HEK293 (cell line): ENCODE measurements around the gene OPA3.
A peak's percentile ranks its signal among the peaks of the same experiment; 100 is the strongest.

Experiments used
- BCL11B ChIP-seq: fragments of 450-650 bp; formaldehyde crosslinking; IDR thresholded peaks from 2 replicates; pipeline ENCODE4 v1.5.1; 2016; ENCODE audit warnings: low read depth, missing biosample characterization, missing genetic modification characterization
- HOXC10 ChIP-seq: sonication (generic); formaldehyde crosslinking; IDR thresholded peaks from 2 replicates; pipeline ENCODE4 v1.8.1; 2023; ENCODE audit warnings: mild to moderate bottlenecking, missing genetic modification reagents
- KLF7 ChIP-seq: fragments of 450-650 bp; formaldehyde crosslinking; IDR thresholded peaks from 2 replicates; pipeline ENCODE4 v1.5.1; 2016; ENCODE audit warnings: missing biosample characterization, missing genetic modification characterization, borderline replicate concordance
- MZF1 ChIP-seq: fragments of 450-650 bp; formaldehyde crosslinking; IDR thresholded peaks from 2 replicates; pipeline ENCODE4 v1.5.1; 2017; ENCODE audit warnings: missing biosample characterization, missing genetic modification characterization, borderline replicate concordance
- OSR2 ChIP-seq: fragments of 450-650 bp; formaldehyde crosslinking; IDR thresholded peaks from 2 replicates; pipeline ENCODE4 v1.5.1; 2016; ENCODE audit warnings: missing biosample characterization, missing genetic modification characterization
- SP7 ChIP-seq: fragments of 450-650 bp; formaldehyde crosslinking; IDR thresholded peaks from 2 replicates; pipeline ENCODE4 v1.5.1; 2016; ENCODE audit warnings: missing biosample characterization, missing genetic modification characterization
- ZBTB1 ChIP-seq: fragments of 450-650 bp; formaldehyde crosslinking; IDR thresholded peaks from 2 replicates; pipeline ENCODE4 v1.5.1; 2016; ENCODE audit warnings: missing biosample characterization, missing genetic modification characterization
- ZBTB48 ChIP-seq: fragments of 450-650 bp; formaldehyde crosslinking; IDR thresholded peaks from 2 replicates; pipeline ENCODE4 v1.5.1; 2016; ENCODE audit warnings: missing biosample characterization, missing genetic modification characterization
- ZFP69B ChIP-seq: fragments of 450-650 bp; formaldehyde crosslinking; IDR thresholded peaks from 2 replicates; pipeline ENCODE4 v1.5.1; 2016; ENCODE audit warnings: missing biosample characterization, missing genetic modification characterization
- ZNF169 ChIP-seq: fragments of 450-650 bp; formaldehyde crosslinking; IDR thresholded peaks from 2 replicates; pipeline ENCODE4 v1.5.1; 2016; ENCODE audit warnings: missing biosample characterization, missing genetic modification characterization
- ZNF2 ChIP-seq: fragments of 450-650 bp; formaldehyde crosslinking; IDR thresholded peaks from 2 replicates; pipeline ENCODE4 v1.5.1; 2016; ENCODE audit warnings: missing biosample characterization, missing genetic modification characterization
- ZNF274 ChIP-seq, 2 experiments: fragments of 200-500 bp in 1 of 2; fragments of 450-650 bp in 1 of 2; sonication (Bioruptor generic) in 1 of 2; formaldehyde crosslinking in 1 of 2; IDR thresholded peaks; 2 replicates each; pipeline versions ENCODE4 v1.5.1 to v1.6.1; 2014 to 2016; ENCODE audit warnings: borderline replicate concordance in 1 of 2, inconsistent platforms in 1 of 2, low read length in 1 of 2, missing biosample characterization in 1 of 2, missing genetic modification characterization in 1 of 2
- ZNF280C ChIP-seq: fragments of 450-650 bp; formaldehyde crosslinking; IDR thresholded peaks from 2 replicates; pipeline ENCODE4 v1.5.1; 2016; ENCODE audit warnings: missing biosample characterization, missing genetic modification characterization
- ZNF350 ChIP-seq: fragments of 450-650 bp; formaldehyde crosslinking; IDR thresholded peaks from 2 replicates; pipeline ENCODE4 v1.5.0; 2017; ENCODE audit warnings: missing biosample characterization, mild to moderate bottlenecking, missing genetic modification characterization
- ZNF391 ChIP-seq: fragments of 450-650 bp; formaldehyde crosslinking; IDR thresholded peaks from 2 replicates; pipeline ENCODE4 v1.5.1; 2016; ENCODE audit warnings: low read depth, missing biosample characterization, missing genetic modification characterization, borderline replicate concordance
- ZNF404 ChIP-seq: fragments of 450-650 bp; formaldehyde crosslinking; IDR thresholded peaks from 2 replicates; pipeline ENCODE4 v1.5.1; 2017; ENCODE audit warnings: missing biosample characterization, missing genetic modification characterization
- ZNF48 ChIP-seq: fragments of 450-650 bp; formaldehyde crosslinking; IDR thresholded peaks from 2 replicates; pipeline ENCODE4 v1.5.1; 2016; ENCODE audit warnings: missing biosample characterization, missing genetic modification characterization
- ZNF571 ChIP-seq: fragments of 450-650 bp; formaldehyde crosslinking; IDR thresholded peaks from 2 replicates; pipeline ENCODE4 v1.5.0; 2017; ENCODE audit warnings: missing biosample characterization, missing genetic modification characterization
- TF ChIP-seq, protein P1 (sequence below): fragments of 450-650 bp; formaldehyde crosslinking; IDR thresholded peaks from 2 replicates; pipeline ENCODE4 v1.5.1; 2016; ENCODE audit warnings: missing biosample characterization, missing genetic modification characterization
- TF ChIP-seq, protein P2 (sequence below): fragments of 450-650 bp; formaldehyde crosslinking; IDR thresholded peaks from 2 replicates; pipeline ENCODE4 v1.5.1; 2016; ENCODE audit warnings: missing biosample characterization, missing genetic modification characterization
- TF ChIP-seq, protein P3 (sequence below): fragments of 450-650 bp; formaldehyde crosslinking; IDR thresholded peaks from 2 replicates; pipeline ENCODE4 v1.5.1; 2016; ENCODE audit warnings: missing biosample characterization, missing genetic modification characterization
- TF ChIP-seq, protein P4 (sequence below): fragments of 450-650 bp; formaldehyde crosslinking; IDR thresholded peaks from 2 replicates; pipeline ENCODE4 v1.5.1; 2016; ENCODE audit warnings: missing biosample characterization, missing genetic modification characterization
- TF ChIP-seq, protein P5 (sequence below): fragments of 450-650 bp; formaldehyde crosslinking; IDR thresholded peaks from 2 replicates; pipeline ENCODE4 v1.5.1; 2016; ENCODE audit warnings: missing biosample characterization, missing genetic modification characterization, borderline replicate concordance

The OPA3 gene

DNA sequence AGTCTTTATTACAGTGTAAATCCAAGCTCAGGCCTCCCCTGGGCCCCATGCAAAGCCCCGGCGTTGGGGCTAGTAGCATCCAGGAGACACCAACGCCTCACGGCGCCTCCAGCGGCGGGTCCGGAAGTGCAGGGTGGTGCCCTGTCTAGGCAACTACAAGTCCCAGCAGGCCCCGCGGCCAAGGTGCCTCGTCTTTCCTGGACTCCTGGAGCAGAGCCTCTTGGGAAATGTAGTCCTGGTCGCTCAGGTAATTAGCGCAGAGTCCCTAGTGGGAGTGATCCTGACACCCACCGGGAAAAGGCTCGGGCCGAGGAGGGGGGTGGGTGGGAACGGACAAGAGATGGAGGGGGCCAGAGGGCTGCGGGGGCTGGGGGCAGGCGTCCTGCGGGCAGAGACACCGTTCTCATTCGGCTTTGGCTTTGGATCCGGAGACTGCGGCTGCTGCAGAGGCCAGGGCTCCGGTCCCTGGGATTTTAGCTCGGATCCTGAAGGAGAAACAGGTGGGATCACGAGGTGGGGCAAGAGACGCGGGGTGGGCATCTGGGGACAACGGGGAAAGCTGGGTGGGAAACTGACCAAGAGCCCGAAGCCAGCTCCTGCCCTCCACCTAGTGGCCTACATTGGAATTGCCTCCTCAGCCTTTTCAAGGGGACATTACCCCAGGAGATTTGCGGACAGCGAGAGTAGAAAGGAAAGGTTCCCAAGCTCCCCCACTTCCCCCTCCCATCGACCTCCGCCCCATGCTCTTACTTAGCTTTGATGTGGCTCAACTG is 99.1 kb downstream of the OPA3 start (continued):
- TF ChIP-seq, protein P1, sequence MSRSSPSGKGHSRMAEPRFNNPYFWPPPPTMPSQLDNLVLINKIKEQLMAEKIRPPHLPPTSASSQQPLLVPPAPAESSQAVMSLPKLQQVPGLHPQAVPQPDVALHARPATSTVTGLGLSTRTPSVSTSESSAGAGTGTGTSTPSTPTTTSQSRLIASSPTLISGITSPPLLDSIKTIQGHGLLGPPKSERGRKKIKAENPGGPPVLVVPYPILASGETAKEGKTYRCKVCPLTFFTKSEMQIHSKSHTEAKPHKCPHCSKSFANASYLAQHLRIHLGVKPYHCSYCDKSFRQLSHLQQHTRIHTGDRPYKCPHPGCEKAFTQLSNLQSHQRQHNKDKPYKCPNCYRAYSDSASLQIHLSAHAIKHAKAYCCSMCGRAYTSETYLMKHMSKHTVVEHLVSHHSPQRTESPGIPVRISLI (tag by site-specific recombination) = no peak
- TF ChIP-seq, protein P2, sequence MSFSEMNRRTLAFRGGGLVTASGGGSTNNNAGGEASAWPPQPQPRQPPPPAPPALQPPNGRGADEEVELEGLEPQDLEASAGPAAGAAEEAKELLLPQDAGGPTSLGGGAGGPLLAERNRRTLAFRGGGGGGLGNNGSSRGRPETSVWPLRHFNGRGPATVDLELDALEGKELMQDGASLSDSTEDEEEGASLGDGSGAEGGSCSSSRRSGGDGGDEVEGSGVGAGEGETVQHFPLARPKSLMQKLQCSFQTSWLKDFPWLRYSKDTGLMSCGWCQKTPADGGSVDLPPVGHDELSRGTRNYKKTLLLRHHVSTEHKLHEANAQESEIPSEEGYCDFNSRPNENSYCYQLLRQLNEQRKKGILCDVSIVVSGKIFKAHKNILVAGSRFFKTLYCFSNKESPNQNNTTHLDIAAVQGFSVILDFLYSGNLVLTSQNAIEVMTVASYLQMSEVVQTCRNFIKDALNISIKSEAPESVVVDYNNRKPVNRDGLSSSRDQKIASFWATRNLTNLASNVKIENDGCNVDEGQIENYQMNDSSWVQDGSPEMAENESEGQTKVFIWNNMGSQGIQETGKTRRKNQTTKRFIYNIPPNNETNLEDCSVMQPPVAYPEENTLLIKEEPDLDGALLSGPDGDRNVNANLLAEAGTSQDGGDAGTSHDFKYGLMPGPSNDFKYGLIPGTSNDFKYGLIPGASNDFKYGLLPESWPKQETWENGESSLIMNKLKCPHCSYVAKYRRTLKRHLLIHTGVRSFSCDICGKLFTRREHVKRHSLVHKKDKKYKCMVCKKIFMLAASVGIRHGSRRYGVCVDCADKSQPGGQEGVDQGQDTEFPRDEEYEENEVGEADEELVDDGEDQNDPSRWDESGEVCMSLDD (tag by site-specific recombination) = no peak
- TF ChIP-seq ZNF404 (tag by site-specific recombination) (no peak), ZNF274 (IDR thresholded peaks at IDR 0.05; ENCODE audit: low read length) (no peak), ZNF274 (tag by site-specific recombination; IDR thresholded peaks at IDR 0.05; ENCODE audit: borderline replicate concordance) (no peak), ZNF169 (tag by site-specific recombination) (no peak), MZF1 (no peak), ZBTB48 (tag by site-specific recombination) (peak; percentile 80; the same call in 1 of the 2 replicates), ZNF2 (no peak), ZNF48 (no peak), ZNF350 (no peak), ZNF280C (tag by site-specific recombination) (no peak), HOXC10 (no peak), ZNF571 (tag by site-specific recombination) (no peak), ZFP69B (tag by site-specific recombination) (no peak), BCL11B (tag by site-specific recombination) (peak; percentile 67; the same call in 1 of the 2 replicates), KLF7 (no peak), SP7 (tag by site-specific recombination) (no peak), OSR2 (no peak), ZBTB1 (tag by site-specific recombination) (no peak), ZNF391 (tag by site-specific recombination) (no peak)
- TF ChIP-seq, protein P3, sequence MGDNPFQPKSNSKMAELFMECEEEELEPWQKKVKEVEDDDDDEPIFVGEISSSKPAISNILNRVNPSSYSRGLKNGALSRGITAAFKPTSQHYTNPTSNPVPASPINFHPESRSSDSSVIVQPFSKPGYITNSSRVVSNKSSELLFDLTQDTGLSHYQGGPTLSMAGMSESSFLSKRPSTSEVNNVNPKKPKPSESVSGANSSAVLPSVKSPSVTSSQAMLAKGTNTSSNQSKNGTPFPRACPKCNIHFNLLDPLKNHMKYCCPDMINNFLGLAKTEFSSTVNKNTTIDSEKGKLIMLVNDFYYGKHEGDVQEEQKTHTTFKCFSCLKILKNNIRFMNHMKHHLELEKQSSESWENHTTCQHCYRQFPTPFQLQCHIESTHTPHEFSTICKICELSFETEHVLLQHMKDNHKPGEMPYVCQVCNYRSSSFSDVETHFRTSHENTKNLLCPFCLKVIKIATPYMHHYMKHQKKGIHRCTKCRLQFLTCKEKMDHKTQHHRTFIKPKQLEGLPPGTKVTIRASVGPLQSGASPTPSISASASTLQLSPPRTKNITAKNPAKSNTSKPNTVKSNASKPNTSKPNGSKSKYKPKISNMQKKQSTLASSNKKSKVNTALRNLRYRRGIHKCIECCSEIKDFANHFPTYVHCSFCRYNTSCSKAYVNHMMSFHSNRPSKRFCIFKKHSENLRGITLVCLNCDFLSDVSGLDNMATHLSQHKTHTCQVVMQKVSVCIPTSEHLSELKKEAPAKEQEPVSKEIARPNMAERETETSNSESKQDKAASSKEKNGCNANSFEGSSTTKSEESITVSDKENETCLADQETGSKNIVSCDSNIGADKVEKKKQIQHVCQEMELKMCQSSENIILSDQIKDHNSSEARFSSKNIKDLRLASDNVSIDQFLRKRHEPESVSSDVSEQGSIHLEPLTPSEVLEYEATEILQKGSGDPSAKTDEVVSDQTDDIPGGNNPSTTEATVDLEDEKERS = no peak
- TF ChIP-seq, protein P4, sequence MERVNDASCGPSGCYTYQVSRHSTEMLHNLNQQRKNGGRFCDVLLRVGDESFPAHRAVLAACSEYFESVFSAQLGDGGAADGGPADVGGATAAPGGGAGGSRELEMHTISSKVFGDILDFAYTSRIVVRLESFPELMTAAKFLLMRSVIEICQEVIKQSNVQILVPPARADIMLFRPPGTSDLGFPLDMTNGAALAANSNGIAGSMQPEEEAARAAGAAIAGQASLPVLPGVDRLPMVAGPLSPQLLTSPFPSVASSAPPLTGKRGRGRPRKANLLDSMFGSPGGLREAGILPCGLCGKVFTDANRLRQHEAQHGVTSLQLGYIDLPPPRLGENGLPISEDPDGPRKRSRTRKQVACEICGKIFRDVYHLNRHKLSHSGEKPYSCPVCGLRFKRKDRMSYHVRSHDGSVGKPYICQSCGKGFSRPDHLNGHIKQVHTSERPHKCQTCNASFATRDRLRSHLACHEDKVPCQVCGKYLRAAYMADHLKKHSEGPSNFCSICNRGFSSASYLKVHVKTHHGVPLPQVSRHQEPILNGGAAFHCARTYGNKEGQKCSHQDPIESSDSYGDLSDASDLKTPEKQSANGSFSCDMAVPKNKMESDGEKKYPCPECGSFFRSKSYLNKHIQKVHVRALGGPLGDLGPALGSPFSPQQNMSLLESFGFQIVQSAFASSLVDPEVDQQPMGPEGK (tag by site-specific recombination) = peak; percentile 94
- TF ChIP-seq, protein P5, sequence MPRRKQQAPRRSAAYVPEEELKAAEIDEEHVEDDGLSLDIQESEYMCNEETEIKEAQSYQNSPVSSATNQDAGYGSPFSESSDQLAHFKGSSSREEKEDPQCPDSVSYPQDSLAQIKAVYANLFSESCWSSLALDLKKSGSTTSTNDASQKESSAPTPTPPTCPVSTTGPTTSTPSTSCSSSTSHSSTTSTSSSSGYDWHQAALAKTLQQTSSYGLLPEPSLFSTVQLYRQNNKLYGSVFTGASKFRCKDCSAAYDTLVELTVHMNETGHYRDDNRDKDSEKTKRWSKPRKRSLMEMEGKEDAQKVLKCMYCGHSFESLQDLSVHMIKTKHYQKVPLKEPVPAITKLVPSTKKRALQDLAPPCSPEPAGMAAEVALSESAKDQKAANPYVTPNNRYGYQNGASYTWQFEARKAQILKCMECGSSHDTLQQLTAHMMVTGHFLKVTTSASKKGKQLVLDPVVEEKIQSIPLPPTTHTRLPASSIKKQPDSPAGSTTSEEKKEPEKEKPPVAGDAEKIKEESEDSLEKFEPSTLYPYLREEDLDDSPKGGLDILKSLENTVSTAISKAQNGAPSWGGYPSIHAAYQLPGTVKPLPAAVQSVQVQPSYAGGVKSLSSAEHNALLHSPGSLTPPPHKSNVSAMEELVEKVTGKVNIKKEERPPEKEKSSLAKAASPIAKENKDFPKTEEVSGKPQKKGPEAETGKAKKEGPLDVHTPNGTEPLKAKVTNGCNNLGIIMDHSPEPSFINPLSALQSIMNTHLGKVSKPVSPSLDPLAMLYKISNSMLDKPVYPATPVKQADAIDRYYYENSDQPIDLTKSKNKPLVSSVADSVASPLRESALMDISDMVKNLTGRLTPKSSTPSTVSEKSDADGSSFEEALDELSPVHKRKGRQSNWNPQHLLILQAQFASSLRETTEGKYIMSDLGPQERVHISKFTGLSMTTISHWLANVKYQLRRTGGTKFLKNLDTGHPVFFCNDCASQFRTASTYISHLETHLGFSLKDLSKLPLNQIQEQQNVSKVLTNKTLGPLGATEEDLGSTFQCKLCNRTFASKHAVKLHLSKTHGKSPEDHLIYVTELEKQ (tag by site-specific recombination) = no peak
